Measurements from ENCODE around the gene SNRNP35. TPM values are rescaled to one million over a fixed set of nuclear protein-coding genes. Genes with fewer than 3 reads are reported as not detected.
"Not testable (repeated sequence)": the region's sequence is repeated elsewhere in the genome, so short reads cannot be mapped to it uniquely, and the experiment has no call there.

The SNRNP35 gene
- 22.8 TPM for polyA plus RNA-seq (2013)

- Histone ChIP-seq H3K27me3 (replicated peaks in 2 of 5; ENCODE audit: control insufficient read depth in 4 of 5, insufficient read depth in 5 of 5, low read length in 4 of 5) (no peaks in the 10 kb centered on the region), H3K4me3 (ENCODE audit: control insufficient read depth in 1 of 7, extremely low read depth in 1 of 7, insufficient read depth in 4 of 7, low read depth in 2 of 7, low read length in 6 of 7) (peak within 1 kb of the TSS; percentile 74 to 100 (median 96)), H3K27ac (ENCODE audit: insufficient read depth in 1 of 2, low read depth in 1 of 2, low read length in 2 of 2, poor library complexity in 1 of 2, severe bottlenecking in 2 of 2) (peak within 1 kb of the TSS; percentile 97 to 99), H3K36me3 (ENCODE audit: control insufficient read depth in 4 of 4, insufficient read depth in 4 of 4, low read length in 3 of 4) (peaks cover 0 to 6% (median 0%) of the 10 kb centered on the region in 4 experiments), H3K4me1 (ENCODE audit: control extremely low read depth in 1 of 4, control insufficient read depth in 4 of 4, insufficient read depth in 4 of 4, low read length in 3 of 4) (peaks cover 3 to 17% (median 11%) of the 10 kb centered on the region in 4 experiments), H3K9me3 (ENCODE audit: control extremely low read depth in 1 of 5, control insufficient read depth in 4 of 5, insufficient read depth in 2 of 5, low read depth in 1 of 5, low read length in 4 of 5) (no peaks in the 10 kb centered on the region)
- CTCF ChIA-PET, result interaction anchor here (1.0 to 1.6 kb wide), 3 partner anchors 10 to 125 kb away, joined by 3 to 4 read pairs (median 3); no protein-coding TSS in a partner anchor
- WGBS (ENCODE audit: insufficient coverage), result 0% methylated on average over 31 of the region's 48 CpGs
- POLR2A ChIA-PET, result interaction anchor here (0.6 to 1.5 kb wide), 5 partner anchors 10 to 93 kb away, joined by 3 to 9 read pairs (median 5); partner anchors contain the start of gene RILPL2
- DNase-seq, result peak; percentile 87 to 93 (median 91)
Measured at GRCh38 chr12:123457980-123458779, at the start of gene SNRNP35. SNRNP35 (plus strand) TSS chr12:123458139; CDS start chr12:123465541, 7,402 bp downstream.

GRCh38 chr12:123408619-123409018, 49.3 kb upstream of the SNRNP35 start:
- H3K27ac ChIP-seq (ENCODE audit: insufficient read depth in 1 of 2, low read depth in 1 of 2, low read length in 2 of 2, poor library complexity in 1 of 2, severe bottlenecking in 2 of 2); H3K27me3 ChIP-seq (replicated peaks in 2 of 5; ENCODE audit: control insufficient read depth in 4 of 5, insufficient read depth in 5 of 5, low read length in 4 of 5); CTCF ChIA-PET; H3K4me3 ChIP-seq (ENCODE audit: control insufficient read depth in 1 of 7, extremely low read depth in 1 of 7, insufficient read depth in 4 of 7, low read depth in 2 of 7, low read length in 6 of 7); DNase-seq; POLR2A ChIA-PET; H3K9me3 ChIP-seq (ENCODE audit: control extremely low read depth in 1 of 5, control insufficient read depth in 4 of 5, insufficient read depth in 2 of 5, low read depth in 1 of 5, low read length in 4 of 5); H3K4me1 ChIP-seq (ENCODE audit: control extremely low read depth in 1 of 4, control insufficient read depth in 4 of 4, insufficient read depth in 4 of 4, low read length in 3 of 4): not testable (repeated sequence)
- H3K36me3 ChIP-seq (ENCODE audit: control insufficient read depth in 4 of 4, insufficient read depth in 4 of 4, low read length in 3 of 4), result peaks cover 13 to 61% (median 41%) of the 10 kb centered on the region in 4 experiments
- WGBS (ENCODE audit: insufficient coverage), result 96% methylated on average over 3 of the region's 7 CpGs

GRCh38 chr12:123409284-123410040, 48.5 kb upstream of the SNRNP35 start:
- CTCF ChIA-PET, result interaction anchor here (1.1 to 1.2 kb wide), 2 partner anchors 12 to 172 kb away, joined by 3 read pairs; no protein-coding TSS in a partner anchor
- POLR2A ChIA-PET, result interaction anchor here (0.5 to 0.6 kb wide), 2 partner anchors 49 to 74 kb away, joined by 3 read pairs; partner anchors contain the start of gene SNRNP35
- not testable (repeated sequence) for H3K4me3 ChIP-seq (ENCODE audit: control insufficient read depth in 1 of 7, extremely low read depth in 1 of 7, insufficient read depth in 4 of 7, low read depth in 2 of 7, low read length in 6 of 7); DNase-seq; H3K27me3 ChIP-seq (replicated peaks in 2 of 5; ENCODE audit: control insufficient read depth in 4 of 5, insufficient read depth in 5 of 5, low read length in 4 of 5); H3K4me1 ChIP-seq (ENCODE audit: control extremely low read depth in 1 of 4, control insufficient read depth in 4 of 4, insufficient read depth in 4 of 4, low read length in 3 of 4); H3K9me3 ChIP-seq (ENCODE audit: control extremely low read depth in 1 of 5, control insufficient read depth in 4 of 5, insufficient read depth in 2 of 5, low read depth in 1 of 5, low read length in 4 of 5); H3K27ac ChIP-seq (ENCODE audit: insufficient read depth in 1 of 2, low read depth in 1 of 2, low read length in 2 of 2, poor library complexity in 1 of 2, severe bottlenecking in 2 of 2)
- peaks cover 8 to 55% (median 33%) of the 10 kb centered on the region in 4 experiments for H3K36me3 ChIP-seq (ENCODE audit: control insufficient read depth in 4 of 4, insufficient read depth in 4 of 4, low read length in 3 of 4)
- 99% methylated on average over 10 of the region's 11 CpGs for WGBS (ENCODE audit: insufficient coverage)

GRCh38 chr12:123410041-123410412, 47.9 kb upstream of the SNRNP35 start:
- ChIA-PET POLR2A (interaction anchor here (0.5 kb wide), 1 partner anchor 48 kb away, joined by 3 read pairs; the partner anchor contains the start of gene SNRNP35), CTCF (interaction anchor here (0.9 to 1.2 kb wide), 4 partner anchors 12 to 172 kb away, joined by 3 to 4 read pairs (median 4); no protein-coding TSS in a partner anchor)
- no peak for DNase-seq
- Histone ChIP-seq H3K4me3 (ENCODE audit: control insufficient read depth in 1 of 7, extremely low read depth in 1 of 7, insufficient read depth in 4 of 7, low read depth in 2 of 7, low read length in 6 of 7) (no peak overlapping the region), H3K9me3 (ENCODE audit: control extremely low read depth in 1 of 5, control insufficient read depth in 4 of 5, insufficient read depth in 2 of 5, low read depth in 1 of 5, low read length in 4 of 5) (no peaks in the 10 kb centered on the region), H3K27ac (ENCODE audit: insufficient read depth in 1 of 2, low read depth in 1 of 2, low read length in 2 of 2, poor library complexity in 1 of 2, severe bottlenecking in 2 of 2) (no peak overlapping the region), H3K4me1 (ENCODE audit: control extremely low read depth in 1 of 4, control insufficient read depth in 4 of 4, insufficient read depth in 4 of 4, low read length in 3 of 4) (peaks cover 0 to 2% (median 0%) of the 10 kb centered on the region in 4 experiments), H3K27me3 (replicated peaks in 2 of 5; ENCODE audit: control insufficient read depth in 4 of 5, insufficient read depth in 5 of 5, low read length in 4 of 5) (no peaks in the 10 kb centered on the region), H3K36me3 (ENCODE audit: control insufficient read depth in 4 of 4, insufficient read depth in 4 of 4, low read length in 3 of 4) (peaks cover 8 to 54% (median 32%) of the 10 kb centered on the region in 4 experiments)
- 100% methylated on average over 5 of the region's 5 CpGs for WGBS (ENCODE audit: insufficient coverage)

GRCh38 chr12:123421314-123421713, 36.6 kb upstream of the SNRNP35 start:
- ChIA-PET POLR2A (interaction anchor here (1.1 kb wide), 1 partner anchor 9 kb away, joined by 3 read pairs; no protein-coding TSS in a partner anchor), CTCF (interaction anchor here (0.7 to 1.6 kb wide), 5 partner anchors 11 to 161 kb away, joined by 3 to 5 read pairs (median 4); no protein-coding TSS in a partner anchor)
- no peak overlapping the region for H3K27ac ChIP-seq (ENCODE audit: insufficient read depth in 1 of 2, low read depth in 1 of 2, low read length in 2 of 2, poor library complexity in 1 of 2, severe bottlenecking in 2 of 2)
- no peaks in the 10 kb centered on the region for H3K27me3 ChIP-seq (replicated peaks in 2 of 5; ENCODE audit: control insufficient read depth in 4 of 5, insufficient read depth in 5 of 5, low read length in 4 of 5)
- WGBS (ENCODE audit: insufficient coverage), result no CpG with 5 or more reads among the region's 2 CpGs
- no peak overlapping the region for H3K4me3 ChIP-seq (ENCODE audit: control insufficient read depth in 1 of 7, extremely low read depth in 1 of 7, insufficient read depth in 4 of 7, low read depth in 2 of 7, low read length in 6 of 7)
- peaks cover 10 to 54% (median 43%) of the 10 kb centered on the region in 4 experiments for H3K36me3 ChIP-seq (ENCODE audit: control insufficient read depth in 4 of 4, insufficient read depth in 4 of 4, low read length in 3 of 4)
- no peaks in the 10 kb centered on the region for H3K9me3 ChIP-seq (ENCODE audit: control extremely low read depth in 1 of 5, control insufficient read depth in 4 of 5, insufficient read depth in 2 of 5, low read depth in 1 of 5, low read length in 4 of 5)
- no peak for DNase-seq
- H3K4me1 ChIP-seq (ENCODE audit: control extremely low read depth in 1 of 4, control insufficient read depth in 4 of 4, insufficient read depth in 4 of 4, low read length in 3 of 4), result no peaks in the 10 kb centered on the region

GRCh38 chr12:123427036-123427769, 30.7 kb upstream of the SNRNP35 start:
- Histone ChIP-seq H3K36me3 (ENCODE audit: control insufficient read depth in 4 of 4, insufficient read depth in 4 of 4, low read length in 3 of 4) (peaks cover 8 to 49% (median 37%) of the 10 kb centered on the region in 4 experiments), H3K27me3 (replicated peaks in 2 of 5; ENCODE audit: control insufficient read depth in 4 of 5, insufficient read depth in 5 of 5, low read length in 4 of 5) (no peaks in the 10 kb centered on the region), H3K4me3 (ENCODE audit: control insufficient read depth in 1 of 7, extremely low read depth in 1 of 7, insufficient read depth in 4 of 7, low read depth in 2 of 7, low read length in 6 of 7) (no peak overlapping the region), H3K4me1 (ENCODE audit: control extremely low read depth in 1 of 4, control insufficient read depth in 4 of 4, insufficient read depth in 4 of 4, low read length in 3 of 4) (peaks cover 3 to 4% (median 4%) of the 10 kb centered on the region in 4 experiments), H3K9me3 (ENCODE audit: control extremely low read depth in 1 of 5, control insufficient read depth in 4 of 5, insufficient read depth in 2 of 5, low read depth in 1 of 5, low read length in 4 of 5) (no peaks in the 10 kb centered on the region), H3K27ac (ENCODE audit: insufficient read depth in 1 of 2, low read depth in 1 of 2, low read length in 2 of 2, poor library complexity in 1 of 2, severe bottlenecking in 2 of 2) (no peak overlapping the region)
- ChIA-PET CTCF (interaction anchor here (1.2 kb wide), 1 partner anchor 31 kb away, joined by 3 read pairs; no protein-coding TSS in a partner anchor), POLR2A (interaction anchor here (0.8 kb wide), 1 partner anchor 8 kb away, joined by 5 read pairs; no protein-coding TSS in a partner anchor)
- WGBS (ENCODE audit: insufficient coverage), result 90% methylated on average over 6 of the region's 8 CpGs
- peak in 1 of 3 donors; percentile 44 for DNase-seq

All from common myeloid progenitor, CD34-positive (primary cell).